Stimulated activated effector memory CD8-positive, alpha-beta T cell treated with anti-CD3 and anti-CD28 coated beads, Interleukin-12 subunit alpha, Interleukin-12 subunit beta, amount 100 ng/mL, for 72 hours (primary cell): ENCODE results near the gene ANKS1B.

Experiments
- ATAC-seq: fragments of 150-1000 bp; cut with Tn5 transposase; 2 replicates; pipeline ENCODE4 v1.10.0; 2021
- DNase-seq, 2 donors: peaks; one replicate each; pipeline ENCODE4 v3.0.0; 2021 to 2022; ENCODE audit warnings: low spot score in 2 of 2
- H3K27ac Mint-ChIP-seq: one replicate; pipeline ENCODE4 v1.8.0; 2022; ENCODE audit warnings: mild to moderate bottlenecking, mixed read lengths
- H3K36me3 Mint-ChIP-seq: one replicate; pipeline ENCODE4 v1.8.0; 2022; ENCODE audit warnings: mild to moderate bottlenecking, mixed read lengths
- H3K4me1 Mint-ChIP-seq: one replicate; pipeline ENCODE4 v1.8.0; 2022; ENCODE audit warnings: mixed read lengths
- H3K4me3 Mint-ChIP-seq: one replicate; pipeline ENCODE4 v1.8.0; 2022; ENCODE audit warnings: mild to moderate bottlenecking, mixed read lengths
- H3K9me3 Mint-ChIP-seq: one replicate; pipeline ENCODE4 v1.8.0; 2022; ENCODE audit warnings: mixed read lengths

ANKS1B gene

DNA sequence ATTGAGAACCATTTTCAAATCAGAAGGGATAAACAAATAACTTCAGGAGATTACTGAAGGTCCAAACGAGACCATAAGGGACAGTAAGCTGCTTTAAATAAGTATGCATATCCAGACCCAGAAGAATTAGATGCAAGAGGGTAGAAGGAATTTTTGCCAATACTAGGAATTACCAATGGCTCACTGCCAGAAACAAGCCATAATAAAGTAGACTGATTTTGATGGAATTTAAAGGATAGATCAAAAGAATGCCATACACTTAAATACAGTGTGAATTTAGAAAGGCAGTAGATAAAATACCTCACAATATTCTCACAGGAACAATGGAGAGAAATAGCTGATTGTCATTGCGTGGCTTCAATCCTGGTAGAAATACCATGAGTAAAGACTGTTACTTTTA is 5.3 kb downstream of the ANKS1B start:
- no peak for DNase-seq
- Mint-ChIP-seq H3K36me3 (no peaks in the 10 kb centered on the region), H3K27ac (no peak overlapping the region), H3K4me3 (no peak overlapping the region), H3K9me3 (peaks cover 3% of the 10 kb centered on the region), H3K4me1 (peaks cover 5% of the 10 kb centered on the region)
- no peak for ATAC-seq

- Mint-ChIP-seq H3K4me3 (no peak overlapping the region), H3K36me3 (no peaks in the 10 kb centered on the region)
- no peak for ATAC-seq
Measured at GRCh38 chr12:99978152-99978551, 6.6 kb downstream of the ANKS1B start.

GRCh38 chr12:99977550-99977949 is 7.2 kb downstream of the ANKS1B start:
- H3K27ac Mint-ChIP-seq: no peak overlapping the region
- H3K36me3 Mint-ChIP-seq: no peaks in the 10 kb centered on the region
- DNase-seq: no peak
- no peaks in the 10 kb centered on the region for H3K4me1 Mint-ChIP-seq
- no peak overlapping the region for H3K4me3 Mint-ChIP-seq
- ATAC-seq: no peak
- H3K9me3 Mint-ChIP-seq: peaks cover 3% of the 10 kb centered on the region

More at GRCh38 chr12:99978152-99978551, 6.6 kb downstream of the ANKS1B start:
- Mint-ChIP-seq H3K27ac (no peak overlapping the region), H3K9me3 (peaks cover 3% of the 10 kb centered on the region), H3K4me1 (no peaks in the 10 kb centered on the region)
- DNase-seq: no peak

- Mint-ChIP-seq H3K9me3 (peaks cover 5% of the 10 kb centered on the region), H3K36me3 (no peaks in the 10 kb centered on the region), H3K4me3 (no peak overlapping the region), H3K27ac (no peak overlapping the region), H3K4me1 (no peaks in the 10 kb centered on the region)
- DNase-seq (no peak), ATAC-seq (no peak)
Measured at GRCh38 chr12:99976762-99977161, 8.0 kb downstream of the ANKS1B start.

DNA sequence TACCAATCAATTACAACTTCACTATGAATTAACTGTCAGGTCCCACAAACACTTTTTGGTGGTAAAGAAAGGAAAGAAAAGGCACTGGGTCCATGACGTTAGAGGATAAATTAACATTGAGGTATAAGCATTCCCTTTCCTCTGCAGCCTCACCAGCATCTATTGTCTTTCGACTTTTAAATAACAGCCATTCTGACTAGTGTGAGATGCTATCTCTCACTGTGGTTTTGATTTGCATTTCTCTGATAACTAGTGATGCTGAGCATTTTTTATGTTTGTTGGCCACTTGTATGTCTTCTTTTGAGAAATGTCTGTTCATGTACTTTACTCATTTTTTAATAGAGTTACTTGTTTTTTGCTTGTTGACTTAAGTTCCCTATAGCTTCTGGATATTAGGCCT is 9.4 kb downstream of the ANKS1B start:
- no peak overlapping the region for H3K27ac Mint-ChIP-seq
- no peak overlapping the region for H3K4me3 Mint-ChIP-seq
- no peaks in the 10 kb centered on the region for H3K36me3 Mint-ChIP-seq
- ATAC-seq (no peak), DNase-seq (no peak)
- no peaks in the 10 kb centered on the region for H3K4me1 Mint-ChIP-seq
- H3K9me3 Mint-ChIP-seq: peaks cover 5% of the 10 kb centered on the region

DNA sequence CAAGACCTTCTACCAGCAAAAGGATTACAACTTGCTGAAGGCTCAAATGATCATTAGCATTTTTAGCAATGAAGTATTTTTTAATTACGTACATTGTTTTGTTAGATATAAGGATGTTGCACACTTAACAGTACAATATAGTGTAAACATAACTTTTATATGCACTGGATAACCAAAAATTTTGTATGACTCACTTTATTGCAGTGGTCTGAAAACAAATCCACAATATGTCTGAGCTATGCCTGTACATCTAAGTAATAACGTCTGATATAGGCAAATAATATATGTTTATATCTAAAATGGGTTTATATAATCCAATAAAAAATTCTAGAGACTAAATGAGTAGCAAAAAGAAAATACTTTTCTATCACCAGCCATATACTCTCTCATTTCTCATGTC is 10.6 kb downstream of the ANKS1B start:
- Mint-ChIP-seq H3K4me1 (no peaks in the 10 kb centered on the region), H3K9me3 (peaks cover 5% of the 10 kb centered on the region), H3K36me3 (no peaks in the 10 kb centered on the region), H3K4me3 (no peak overlapping the region), H3K27ac (no peak overlapping the region)
- DNase-seq (no peak), ATAC-seq (no peak)

DNA sequence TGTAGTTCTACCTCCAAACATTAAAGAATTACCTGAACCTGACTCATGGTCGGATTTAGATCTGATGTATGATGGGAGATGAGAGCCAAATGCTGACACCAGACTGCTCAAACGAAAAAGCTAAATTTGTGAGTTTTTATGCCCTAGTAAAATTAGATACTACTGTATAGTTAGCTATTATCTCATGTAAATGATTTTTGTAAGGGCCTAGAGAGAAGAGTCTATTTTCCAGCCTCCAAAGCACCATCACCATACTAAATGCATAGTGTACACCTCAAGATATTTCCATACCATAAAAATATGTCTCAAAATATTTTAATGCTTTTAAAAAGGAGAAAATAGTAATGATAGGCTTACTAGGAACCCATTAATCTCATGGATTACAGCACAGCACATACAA is 18.3 kb downstream of the ANKS1B start:
- Mint-ChIP-seq H3K27ac (no peak overlapping the region), H3K9me3 (no peaks in the 10 kb centered on the region), H3K36me3 (no peaks in the 10 kb centered on the region), H3K4me3 (no peak overlapping the region), H3K4me1 (no peaks in the 10 kb centered on the region)
- DNase-seq (no peak), ATAC-seq (no peak)

DNA sequence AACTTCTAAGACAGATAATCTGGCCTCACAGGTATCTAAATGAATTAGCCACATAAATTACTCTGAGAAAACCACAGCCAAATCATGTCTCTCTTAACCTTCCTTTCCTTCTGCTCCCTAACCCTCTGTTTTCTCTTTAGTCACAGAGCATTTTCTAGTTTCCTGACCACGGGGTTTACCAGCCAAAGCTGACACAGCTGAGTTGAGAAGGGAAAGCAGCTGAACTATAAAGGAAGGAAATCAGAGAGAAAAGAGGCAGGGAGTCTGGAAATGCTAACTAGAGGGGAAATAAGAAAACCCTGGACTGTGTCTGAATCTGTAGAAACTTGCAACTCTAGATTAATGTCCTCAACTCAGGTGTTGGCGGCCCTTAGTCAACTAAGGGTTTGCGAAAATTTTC is 24.4 kb downstream of the ANKS1B start:
- ATAC-seq (no peak), DNase-seq (no peak)
- Mint-ChIP-seq H3K27ac (no peak overlapping the region), H3K9me3 (no peaks in the 10 kb centered on the region), H3K4me3 (no peak overlapping the region), H3K36me3 (no peaks in the 10 kb centered on the region), H3K4me1 (no peaks in the 10 kb centered on the region)

DNA sequence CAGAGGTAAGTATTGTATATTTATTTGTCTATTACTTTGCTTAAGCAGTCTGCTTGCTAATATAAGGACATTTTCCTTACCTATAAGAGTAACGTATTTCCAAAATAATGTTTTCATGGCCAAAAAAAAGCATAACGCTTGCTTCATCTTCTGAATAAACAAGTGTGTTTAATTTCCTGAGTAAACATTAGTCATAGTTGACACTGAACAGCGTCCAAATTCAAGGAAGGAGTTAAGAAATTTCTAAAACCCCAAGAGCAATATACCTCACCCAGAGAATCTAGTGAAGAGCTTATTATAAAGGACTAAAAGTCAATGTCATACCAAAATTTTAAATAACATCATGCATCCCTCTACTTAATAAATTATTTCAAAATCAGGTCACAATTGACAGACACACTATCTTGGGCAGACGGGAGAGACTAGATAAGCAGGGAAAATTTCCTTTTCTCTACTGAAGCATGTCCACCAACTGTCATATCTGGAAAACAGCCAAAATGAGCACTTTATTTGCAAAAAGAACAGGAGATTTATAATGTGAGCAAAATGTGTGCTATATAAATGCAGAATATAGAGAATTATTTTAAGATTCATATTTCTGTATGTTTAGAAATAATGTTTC is 25.1 kb downstream of the ANKS1B start:
- DNase-seq (no peak), ATAC-seq (no peak)
- no peaks in the 10 kb centered on the region for H3K4me1 Mint-ChIP-seq
- H3K27ac Mint-ChIP-seq: no peak overlapping the region
- H3K4me3 Mint-ChIP-seq: no peak overlapping the region
- no peaks in the 10 kb centered on the region for H3K36me3 Mint-ChIP-seq
- H3K9me3 Mint-ChIP-seq: no peaks in the 10 kb centered on the region

- no peak for DNase-seq
- Mint-ChIP-seq H3K9me3 (no peaks in the 10 kb centered on the region), H3K4me1 (no peaks in the 10 kb centered on the region), H3K27ac (no peak overlapping the region), H3K36me3 (no peaks in the 10 kb centered on the region), H3K4me3 (no peak overlapping the region)
- ATAC-seq: no peak
Measured at GRCh38 chr12:99957866-99958466, 26.8 kb downstream of the ANKS1B start.

- ATAC-seq: no peak
- Mint-ChIP-seq H3K9me3 (no peaks in the 10 kb centered on the region), H3K4me3 (no peak overlapping the region), H3K27ac (no peak overlapping the region), H3K36me3 (no peaks in the 10 kb centered on the region), H3K4me1 (no peaks in the 10 kb centered on the region)
- no peak for DNase-seq
Measured at GRCh38 chr12:99954724-99955123, 30.0 kb downstream of the ANKS1B start.

DNA sequence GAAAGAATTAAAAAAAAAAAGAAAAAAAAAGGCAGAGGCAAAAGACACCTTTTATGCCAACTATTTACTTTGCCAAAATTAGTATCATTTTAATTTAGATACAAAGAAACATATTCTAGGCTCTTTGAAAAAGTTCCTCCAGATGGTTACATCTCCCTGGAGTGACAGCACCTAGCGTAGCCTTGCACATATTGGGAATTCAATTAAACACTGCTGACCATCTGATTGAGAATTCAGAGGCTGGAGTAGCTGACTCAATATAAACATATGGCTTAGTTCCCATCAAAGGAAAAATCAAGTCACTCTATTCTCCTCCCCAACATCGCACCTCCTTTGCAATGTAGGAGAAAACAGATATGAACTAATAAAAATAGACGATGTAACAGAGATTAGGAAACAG is 36.4 kb downstream of the ANKS1B start:
- ATAC-seq: no peak
- no peaks in the 10 kb centered on the region for H3K4me1 Mint-ChIP-seq
- no peak for DNase-seq
- no peak overlapping the region for H3K4me3 Mint-ChIP-seq
- H3K27ac Mint-ChIP-seq: no peak overlapping the region
- no peaks in the 10 kb centered on the region for H3K36me3 Mint-ChIP-seq
- peaks cover 4% of the 10 kb centered on the region for H3K9me3 Mint-ChIP-seq

DNA sequence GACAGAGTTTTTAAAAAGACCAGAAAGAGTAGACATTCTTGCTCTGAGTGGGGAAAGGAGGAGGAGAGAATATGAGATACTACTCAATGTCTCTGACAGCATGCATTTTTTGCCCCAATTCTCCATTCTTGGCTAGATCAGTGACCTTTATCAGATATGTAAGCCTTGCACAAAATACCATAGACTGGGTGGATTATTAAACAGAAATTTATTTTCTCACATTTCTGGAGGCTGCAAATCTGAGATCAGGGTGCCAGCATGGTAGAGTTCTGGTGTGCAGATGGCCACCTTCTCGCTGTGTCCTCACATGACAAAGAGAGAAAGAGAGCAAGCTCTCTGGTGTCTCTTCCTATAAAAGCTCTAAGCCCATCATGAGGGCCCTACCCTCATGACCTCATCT is 38.6 kb downstream of the ANKS1B start:
- H3K36me3 Mint-ChIP-seq: no peaks in the 10 kb centered on the region
- H3K27ac Mint-ChIP-seq: no peak overlapping the region
- peaks cover 4% of the 10 kb centered on the region for H3K9me3 Mint-ChIP-seq
- no peaks in the 10 kb centered on the region for H3K4me1 Mint-ChIP-seq
- no peak for DNase-seq
- ATAC-seq: no peak
- no peak overlapping the region for H3K4me3 Mint-ChIP-seq

- Mint-ChIP-seq H3K4me1 (no peaks in the 10 kb centered on the region), H3K4me3 (no peak overlapping the region), H3K36me3 (no peaks in the 10 kb centered on the region), H3K9me3 (peaks cover 6% of the 10 kb centered on the region), H3K27ac (no peak overlapping the region)
- DNase-seq (no peak), ATAC-seq (no peak)
Measured at GRCh38 chr12:99935608-99936007, 49.1 kb downstream of the ANKS1B start.

DNA sequence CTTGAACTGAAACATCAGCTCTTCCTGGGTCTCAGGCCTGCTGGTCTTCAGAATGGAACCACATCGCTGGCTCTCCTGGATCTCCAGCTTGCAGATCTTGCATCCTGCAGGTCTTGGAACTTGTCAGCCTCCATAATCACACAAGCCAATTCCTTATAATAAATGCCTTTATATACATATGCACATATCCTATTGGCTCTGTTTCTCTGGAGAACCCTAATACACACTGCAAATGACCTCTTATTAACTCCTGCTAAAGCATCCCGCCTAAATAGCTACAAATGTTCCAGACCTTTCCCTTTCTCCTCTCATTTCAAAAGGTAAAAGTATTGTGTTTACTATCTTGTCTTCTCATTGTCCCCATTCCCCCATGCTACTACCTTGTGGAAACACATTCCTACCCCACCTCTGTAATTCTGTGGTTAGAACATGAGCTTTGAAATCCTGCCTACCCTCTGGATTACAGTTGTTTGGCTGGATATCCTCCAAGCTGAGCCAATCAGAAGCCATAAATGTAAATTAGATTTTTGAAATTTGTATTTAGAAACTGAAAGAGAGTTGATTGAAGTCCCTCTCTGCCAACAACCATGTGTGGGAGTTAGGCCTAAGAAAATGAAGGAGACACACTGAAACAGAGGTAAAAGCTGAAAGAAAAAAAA is 58.1 kb downstream of the ANKS1B start:
- no peaks in the 10 kb centered on the region for H3K4me1 Mint-ChIP-seq
- ATAC-seq (no peak), DNase-seq (no peak)
- H3K36me3 Mint-ChIP-seq: no peaks in the 10 kb centered on the region
- H3K4me3 Mint-ChIP-seq: no peak overlapping the region
- peaks cover 3% of the 10 kb centered on the region for H3K9me3 Mint-ChIP-seq
- no peak overlapping the region for H3K27ac Mint-ChIP-seq

DNA sequence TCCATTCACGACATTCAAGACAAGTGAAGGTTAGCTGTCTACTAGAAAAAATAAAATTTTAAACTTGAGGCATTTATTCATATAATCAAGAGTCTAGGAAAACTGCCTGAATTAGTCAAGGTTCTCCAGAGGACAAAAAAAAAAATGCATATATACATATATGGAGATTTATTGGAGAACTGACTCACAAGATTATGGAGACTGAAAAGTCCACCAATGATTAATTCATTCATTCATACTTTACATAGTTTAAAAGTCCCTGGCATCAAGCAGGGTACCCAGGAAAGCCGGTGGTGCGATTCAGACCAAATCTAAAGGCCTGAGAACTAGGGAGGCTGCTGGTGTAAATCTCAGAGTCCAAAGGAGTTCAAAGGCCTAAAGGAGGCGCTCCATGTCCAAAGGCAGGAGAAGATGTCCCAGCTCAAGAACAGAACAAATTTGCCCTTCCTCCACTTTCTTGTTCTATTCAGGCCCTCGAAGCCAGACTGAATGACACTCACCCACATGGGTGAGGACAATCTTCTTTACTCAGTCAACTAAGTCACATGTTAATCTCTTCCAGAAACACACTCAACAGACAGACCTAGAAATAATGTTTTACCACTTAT is 64.3 kb downstream of the ANKS1B start:
- DNase-seq: no peak
- ATAC-seq: no peak
- no peaks in the 10 kb centered on the region for H3K9me3 Mint-ChIP-seq
- no peaks in the 10 kb centered on the region for H3K4me1 Mint-ChIP-seq
- no peaks in the 10 kb centered on the region for H3K36me3 Mint-ChIP-seq
- no peak overlapping the region for H3K4me3 Mint-ChIP-seq
- H3K27ac Mint-ChIP-seq: no peak overlapping the region
